Fibroblast of mammary gland (primary cell): ENCODE data around the gene MXD1.

Experiments
- DNase-seq: peaks from one replicate; pipeline ENCODE4 v3.0.0-alpha.2; 2010; ENCODE audit warnings: low read depth
- H3K4me3 ChIP-seq: 2 replicates; pipeline ENCODE4 v1.5.1; 2011; ENCODE audit warnings: low read depth, mild to moderate bottlenecking, low read length, moderate library complexity; ENCODE audit not compliant: control insufficient read depth
- TF ChIP-seq, protein P1 (sequence below): conservative IDR thresholded peaks from 2 replicates; pipeline ENCODE4 v1.5.1; 2011; ENCODE audit warnings: low read depth, low read length, inconsistent platforms; ENCODE audit not compliant: control insufficient read depth, insufficient read depth

Gene MXD1

DNA sequence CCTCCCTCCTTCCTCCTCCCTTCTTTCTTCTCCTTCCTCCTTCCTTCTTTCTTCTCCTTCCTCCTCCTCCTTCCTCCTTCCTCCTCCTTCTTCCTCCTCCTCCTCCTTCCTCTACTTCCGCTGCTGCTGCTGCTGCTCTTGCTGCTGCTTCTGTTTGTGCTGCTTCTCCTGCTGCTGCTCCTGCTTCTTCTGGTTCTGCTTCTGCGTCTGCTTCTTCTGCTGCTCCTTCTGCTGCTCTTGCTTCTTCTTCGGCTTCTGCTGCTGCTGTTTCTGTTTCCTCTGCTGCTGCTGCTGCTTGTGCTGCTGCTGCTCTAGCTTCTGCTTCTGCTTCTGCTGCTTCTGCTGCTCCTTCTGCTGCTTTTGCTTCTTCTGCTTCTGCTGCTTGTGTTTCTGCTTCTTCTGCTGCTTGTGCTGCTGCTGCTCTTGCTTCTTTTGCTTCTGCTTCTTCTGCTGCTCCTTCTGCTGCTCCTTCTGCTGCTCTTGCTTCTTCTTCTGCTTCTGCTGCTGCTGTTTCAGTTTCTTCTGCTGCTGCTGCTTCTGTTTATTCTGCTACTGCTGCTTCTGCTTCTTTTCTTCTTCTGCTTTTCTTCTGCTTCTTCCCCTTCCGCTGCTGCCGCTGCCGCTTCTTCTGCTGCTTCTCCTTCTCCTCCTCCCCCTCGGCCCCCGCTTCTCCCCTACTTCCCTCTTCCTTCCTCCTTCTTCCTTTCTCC, 12.5 kb upstream of the MXD1 start:
- DNase-seq = no peak
- TF ChIP-seq, protein P1, sequence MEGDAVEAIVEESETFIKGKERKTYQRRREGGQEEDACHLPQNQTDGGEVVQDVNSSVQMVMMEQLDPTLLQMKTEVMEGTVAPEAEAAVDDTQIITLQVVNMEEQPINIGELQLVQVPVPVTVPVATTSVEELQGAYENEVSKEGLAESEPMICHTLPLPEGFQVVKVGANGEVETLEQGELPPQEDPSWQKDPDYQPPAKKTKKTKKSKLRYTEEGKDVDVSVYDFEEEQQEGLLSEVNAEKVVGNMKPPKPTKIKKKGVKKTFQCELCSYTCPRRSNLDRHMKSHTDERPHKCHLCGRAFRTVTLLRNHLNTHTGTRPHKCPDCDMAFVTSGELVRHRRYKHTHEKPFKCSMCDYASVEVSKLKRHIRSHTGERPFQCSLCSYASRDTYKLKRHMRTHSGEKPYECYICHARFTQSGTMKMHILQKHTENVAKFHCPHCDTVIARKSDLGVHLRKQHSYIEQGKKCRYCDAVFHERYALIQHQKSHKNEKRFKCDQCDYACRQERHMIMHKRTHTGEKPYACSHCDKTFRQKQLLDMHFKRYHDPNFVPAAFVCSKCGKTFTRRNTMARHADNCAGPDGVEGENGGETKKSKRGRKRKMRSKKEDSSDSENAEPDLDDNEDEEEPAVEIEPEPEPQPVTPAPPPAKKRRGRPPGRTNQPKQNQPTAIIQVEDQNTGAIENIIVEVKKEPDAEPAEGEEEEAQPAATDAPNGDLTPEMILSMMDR = no peak
- H3K4me3 ChIP-seq = no peak overlapping the region

DNA sequence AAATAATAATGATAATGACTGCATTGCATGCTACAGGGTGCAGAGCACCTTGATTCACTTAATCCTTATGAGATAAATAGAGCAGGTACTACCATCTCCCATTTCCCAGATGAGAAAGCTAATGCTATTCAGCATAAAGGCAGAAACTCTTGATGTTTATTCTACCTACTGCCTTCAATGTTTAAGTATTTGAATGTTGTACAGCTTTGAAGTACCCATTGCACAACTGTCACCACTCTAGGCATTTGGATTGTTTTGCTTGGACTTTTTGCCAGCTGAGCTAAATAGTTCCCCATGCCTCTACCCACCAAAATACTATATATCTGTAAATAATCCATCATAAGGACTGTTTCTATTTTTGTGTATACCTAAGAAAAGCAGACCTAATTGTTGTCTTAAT, 7.7 kb upstream of the MXD1 start:
- DNase-seq = no peak
- TF ChIP-seq, protein P1 = no peak
- H3K4me3 ChIP-seq = no peak overlapping the region

DNA sequence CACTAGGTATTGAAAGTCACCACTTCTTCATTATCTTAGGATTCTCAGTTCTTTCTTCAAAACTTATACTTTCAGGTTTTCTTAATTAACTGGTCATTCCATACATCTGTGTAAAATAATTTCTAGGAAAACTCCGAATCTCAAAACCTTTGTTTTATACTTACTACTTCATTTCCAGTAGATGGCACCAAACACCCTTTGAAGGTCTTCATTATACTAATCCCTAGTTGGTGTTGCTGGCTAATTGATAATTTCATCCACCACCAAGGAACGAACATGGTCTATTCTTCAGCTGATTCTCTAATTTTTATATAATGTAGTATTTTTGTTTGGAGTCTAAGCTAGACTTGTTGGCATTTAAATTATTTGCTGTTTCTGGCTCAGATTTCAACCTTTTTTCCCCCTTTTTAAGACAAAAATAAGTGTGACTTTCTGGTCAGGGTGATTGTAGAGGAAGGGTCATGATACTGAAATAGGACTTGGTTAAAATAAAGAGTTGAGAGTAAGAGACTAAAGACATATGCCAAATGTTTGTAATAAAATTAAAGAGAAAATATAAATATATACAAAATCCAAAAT, 2.8 kb upstream of the MXD1 start:
- H3K4me3 ChIP-seq = no peak overlapping the region
- peak; percentile 65 for DNase-seq
- TF ChIP-seq, protein P1 = peak; percentile 57

DNA sequence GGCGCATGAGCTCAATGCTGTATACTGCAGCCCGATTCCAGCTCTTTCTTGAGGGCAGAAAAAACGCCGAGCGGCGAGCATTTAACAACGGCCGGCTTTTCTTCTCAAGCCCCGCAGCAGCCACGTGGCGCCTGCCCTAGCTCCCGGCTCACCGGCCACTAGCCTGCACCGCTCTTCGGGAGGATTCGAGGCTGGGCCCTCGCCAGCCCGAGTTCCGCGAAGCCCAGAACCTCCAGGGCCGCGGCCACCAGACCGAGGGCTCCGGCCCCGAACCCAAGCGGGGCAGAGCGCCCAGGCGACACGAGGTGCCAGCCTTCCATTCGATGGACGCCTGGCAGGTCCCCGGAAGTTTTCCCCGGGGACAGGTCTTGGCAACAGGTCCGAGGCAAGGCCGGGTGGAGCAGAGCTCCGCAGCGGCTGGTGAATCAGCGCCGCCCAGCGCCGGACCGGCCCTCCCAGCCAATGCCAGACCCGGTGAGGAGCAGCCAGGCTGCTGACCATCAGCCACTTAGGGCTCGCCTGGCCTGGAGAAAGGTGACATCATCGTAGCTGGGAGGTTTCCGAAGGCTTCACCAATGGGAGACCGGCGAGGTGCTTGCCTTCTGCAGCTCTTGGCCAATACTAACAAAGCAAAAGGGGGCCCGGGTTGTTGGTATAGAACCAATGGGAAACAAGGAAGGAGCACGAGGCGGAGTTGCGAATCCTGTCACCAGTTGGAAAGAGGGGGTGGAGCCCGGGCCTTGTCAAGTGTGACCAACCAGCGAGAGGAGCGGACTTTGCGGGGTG, 552 bp upstream of the MXD1 start:
- peak overlapping the region; percentile 65 for H3K4me3 ChIP-seq
- TF ChIP-seq, protein P1 = no peak
- peak; percentile 100 for DNase-seq

DNA sequence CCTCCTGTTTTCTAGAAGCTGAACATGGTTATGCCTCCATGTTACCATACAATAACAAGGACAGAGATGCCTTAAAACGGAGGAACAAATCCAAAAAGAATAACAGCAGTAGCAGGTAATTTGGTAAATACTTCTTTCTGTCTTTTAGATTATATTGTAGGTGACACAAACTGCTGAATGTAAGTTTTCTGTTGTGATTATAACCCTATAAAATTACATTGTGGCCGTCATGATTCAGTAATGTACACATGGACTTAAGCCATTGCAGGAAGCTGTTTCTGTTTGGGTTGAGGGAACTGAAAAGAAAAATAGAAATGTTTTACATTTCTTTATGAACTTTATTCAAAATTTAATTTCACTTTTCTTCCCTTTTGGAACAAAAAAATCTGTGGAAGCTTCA, 1.2 kb downstream of the MXD1 start:
- DNase-seq = no peak
- peak overlapping the region; percentile 70 for H3K4me3 ChIP-seq
- TF ChIP-seq, protein P1 = no peak

DNA sequence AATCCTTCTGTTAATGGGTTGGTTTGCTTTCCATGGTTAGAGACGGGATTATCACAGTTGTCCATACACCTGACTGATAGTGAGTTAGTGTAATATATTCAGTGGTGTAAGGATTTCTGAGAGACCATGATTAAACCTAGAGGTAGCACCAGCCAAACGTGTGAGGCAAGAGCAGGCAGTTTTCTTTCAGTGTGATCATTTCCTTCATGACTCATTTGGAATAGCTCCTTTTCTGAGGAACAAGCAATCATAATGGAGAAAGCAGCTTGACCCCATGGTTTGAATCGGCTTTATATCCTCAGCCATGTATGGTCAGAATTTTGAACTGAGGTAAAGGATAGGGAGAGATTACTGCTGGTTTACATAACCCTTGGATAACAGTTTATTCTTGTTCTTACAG, 2.9 kb downstream of the MXD1 start:
- TF ChIP-seq, protein P1 = no peak
- no peak overlapping the region for H3K4me3 ChIP-seq
- DNase-seq = peak; percentile 88
